T1000 (cell line): ENCODE data around the gene RANBP9.

Experiments
- DNase-seq: peaks from one replicate; lab custom pipeline; 2025; ENCODE audit warnings: mixed read lengths; lab: John Stamatoyannopoulos, UW

Gene RANBP9

DNA sequence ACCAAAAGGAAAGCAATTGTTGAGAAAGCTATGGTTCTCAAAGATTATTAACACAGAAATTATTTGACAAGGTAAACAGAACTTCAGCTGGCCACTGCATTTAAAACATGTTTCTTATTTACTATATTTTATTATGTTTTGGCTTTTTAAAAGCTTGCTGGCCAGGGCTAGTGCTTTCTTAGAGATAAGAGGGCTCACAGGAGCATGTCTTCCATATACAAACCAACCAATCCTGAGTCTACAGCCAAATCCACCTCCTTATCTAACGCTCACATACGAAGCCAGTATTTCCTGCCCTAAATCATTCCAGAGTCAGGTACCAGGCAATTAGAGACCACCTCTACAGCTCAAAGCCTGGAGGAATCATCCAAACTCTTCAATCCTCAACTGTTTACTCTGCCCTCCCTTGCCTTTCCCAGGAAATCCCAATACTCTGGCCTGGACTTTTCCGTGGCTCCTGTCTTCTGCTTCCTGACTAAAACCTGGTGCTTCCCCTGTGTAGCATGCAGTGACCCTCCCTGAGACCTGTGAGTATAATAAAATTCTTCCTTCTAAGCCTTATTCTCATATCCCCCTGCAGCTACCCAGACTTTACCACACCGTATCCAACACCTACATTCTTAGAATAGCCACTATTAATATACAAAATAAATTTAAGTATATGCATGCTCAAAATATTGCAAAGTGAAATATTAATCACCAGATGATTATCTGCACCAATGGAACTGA lies 33.2 kb downstream of the RANBP9 start:
- no peak for DNase-seq

DNA sequence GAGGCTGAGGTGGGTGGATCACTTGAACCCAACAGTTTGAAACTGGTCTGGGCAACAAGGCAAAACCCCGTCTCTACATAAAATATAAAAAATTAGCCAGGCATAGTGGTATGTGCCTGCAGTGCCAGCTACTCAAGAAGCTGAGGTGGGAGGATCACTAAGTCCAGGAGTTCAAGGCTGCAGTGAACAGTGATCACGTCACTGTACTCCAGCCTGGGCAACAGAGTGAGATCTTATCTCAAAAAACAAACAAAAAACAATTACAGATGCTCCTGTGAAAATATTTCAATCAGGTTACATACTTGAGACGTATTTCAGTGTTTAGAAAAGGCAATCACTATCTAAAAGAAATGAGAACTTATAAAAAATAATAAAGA lies 33.8 kb downstream of the RANBP9 start:
- DNase-seq: no peak

DNA sequence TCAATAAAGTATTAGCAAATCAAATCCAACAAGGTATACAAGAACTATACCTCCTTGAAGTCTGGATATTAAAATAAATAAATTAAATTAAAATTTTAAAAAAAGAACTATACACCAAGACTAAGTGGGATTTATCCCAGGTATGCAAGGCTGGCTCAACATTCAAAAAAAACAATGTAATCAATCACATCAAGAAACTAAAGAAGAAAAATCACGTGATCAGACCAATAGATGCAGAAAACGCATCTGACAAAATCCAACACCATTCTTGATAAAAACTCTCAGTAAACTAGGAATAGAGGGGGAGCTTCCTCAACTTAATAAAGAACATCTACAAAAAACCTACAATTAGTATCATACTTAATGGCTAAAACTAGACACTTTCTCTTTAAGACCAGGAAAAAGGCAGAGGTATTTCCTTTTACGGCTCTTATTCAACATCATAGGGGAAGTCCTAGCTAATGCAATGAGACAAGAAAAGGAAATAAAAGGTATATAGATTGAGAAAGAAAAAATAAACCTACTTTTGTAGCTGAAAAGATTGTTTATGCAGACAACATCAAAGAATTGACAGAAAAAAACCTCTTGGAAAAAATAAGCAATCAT lies 35.0 kb downstream of the RANBP9 start:
- DNase-seq: no peak

DNA sequence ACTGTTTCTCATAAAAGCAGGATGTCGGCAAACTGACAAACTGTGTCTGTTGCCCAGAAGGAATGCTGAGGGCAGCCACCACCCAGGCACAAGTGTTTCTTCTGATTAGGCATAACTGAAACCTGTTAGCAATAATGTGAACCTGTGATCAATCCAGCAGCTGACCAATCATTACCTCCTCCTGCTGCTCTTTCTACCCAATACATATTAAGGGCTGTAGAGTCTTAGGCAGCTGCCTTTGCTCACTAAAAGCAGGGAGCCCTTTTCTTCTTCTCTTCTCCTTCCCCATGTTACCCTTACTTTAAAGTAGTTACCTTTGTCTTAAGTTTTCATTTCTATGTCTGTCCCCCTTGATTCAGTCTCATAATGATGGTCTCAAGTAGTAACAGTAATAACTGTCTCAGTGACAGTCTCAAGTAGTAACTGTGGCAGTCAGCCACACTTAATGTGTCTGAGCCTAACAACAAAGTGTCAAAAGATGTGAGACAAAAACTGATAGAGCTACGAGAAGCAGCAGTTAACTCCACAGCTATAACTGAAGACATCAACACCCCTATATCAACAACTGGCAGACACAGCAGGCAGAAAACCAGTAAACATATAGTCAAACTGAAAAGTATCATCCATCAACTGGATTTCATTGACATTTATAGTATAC lies 37.0 kb downstream of the RANBP9 start:
- DNase-seq: no peak

DNA sequence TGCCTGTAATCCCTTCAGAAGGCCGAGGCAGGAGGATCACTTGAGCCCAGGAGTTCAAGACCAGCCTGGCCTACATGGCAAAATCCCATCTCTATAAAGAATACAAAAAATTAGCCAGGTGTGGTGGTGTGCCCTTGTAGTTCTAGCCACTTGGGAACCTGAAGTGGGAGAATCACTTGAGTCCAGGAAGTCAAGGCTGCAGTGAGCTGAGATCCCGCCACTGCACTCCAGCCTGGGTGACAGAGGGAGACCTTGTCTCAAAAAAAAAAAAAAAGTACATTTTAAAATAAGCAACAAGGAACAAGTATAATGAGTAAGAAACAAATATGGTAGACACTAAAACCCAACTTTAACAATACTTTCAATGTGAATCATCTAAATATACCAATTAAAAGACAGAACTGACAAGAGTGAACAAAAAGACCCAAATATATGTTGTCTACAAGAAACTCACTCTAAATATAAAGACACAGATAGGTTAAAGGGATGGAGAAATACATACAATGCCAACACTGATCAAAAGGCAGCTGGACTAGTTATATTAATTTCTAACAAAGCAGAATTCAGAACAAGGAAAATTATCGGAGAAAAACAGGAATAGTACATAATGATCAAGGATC lies 37.7 kb downstream of the RANBP9 start:
- no peak for DNase-seq

DNA sequence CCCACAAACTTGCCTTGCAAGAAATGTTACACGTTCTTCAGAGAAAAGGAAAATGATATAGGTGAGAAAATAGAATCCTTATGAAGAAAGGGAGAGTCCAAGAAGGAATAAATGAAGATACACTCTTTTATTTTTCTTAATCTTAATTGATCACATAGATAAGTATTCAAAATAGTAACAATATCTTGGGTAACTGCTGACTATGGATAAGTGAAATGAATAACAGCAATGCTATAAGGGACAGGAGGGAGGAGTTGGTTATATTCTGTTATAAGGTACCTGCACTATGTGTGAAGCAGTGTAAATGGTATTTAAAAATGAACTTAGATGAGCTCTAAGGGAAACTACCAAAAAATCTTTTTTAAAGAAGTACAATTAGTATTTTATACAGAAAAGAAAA lies 38.3 kb downstream of the RANBP9 start:
- DNase-seq: no peak

DNA sequence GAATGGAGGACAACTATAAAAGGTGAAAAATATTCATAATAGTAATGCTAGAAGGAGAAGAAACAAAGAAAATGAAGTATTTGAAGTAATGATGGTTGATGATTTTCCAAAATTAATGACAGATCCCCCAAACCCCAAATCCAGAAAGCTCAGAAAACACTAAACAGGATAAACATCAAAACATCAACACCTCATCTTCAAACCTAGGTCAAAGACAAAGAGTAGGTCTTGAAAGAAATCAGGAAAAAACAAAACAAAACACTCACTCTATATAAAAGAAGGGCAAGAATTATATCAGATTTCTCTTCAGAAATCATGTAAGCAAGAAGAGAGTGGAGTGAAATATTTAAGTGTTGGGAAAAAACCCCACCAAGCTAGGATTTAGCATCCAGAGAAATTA lies 38.7 kb downstream of the RANBP9 start:
- DNase-seq: no peak

DNA sequence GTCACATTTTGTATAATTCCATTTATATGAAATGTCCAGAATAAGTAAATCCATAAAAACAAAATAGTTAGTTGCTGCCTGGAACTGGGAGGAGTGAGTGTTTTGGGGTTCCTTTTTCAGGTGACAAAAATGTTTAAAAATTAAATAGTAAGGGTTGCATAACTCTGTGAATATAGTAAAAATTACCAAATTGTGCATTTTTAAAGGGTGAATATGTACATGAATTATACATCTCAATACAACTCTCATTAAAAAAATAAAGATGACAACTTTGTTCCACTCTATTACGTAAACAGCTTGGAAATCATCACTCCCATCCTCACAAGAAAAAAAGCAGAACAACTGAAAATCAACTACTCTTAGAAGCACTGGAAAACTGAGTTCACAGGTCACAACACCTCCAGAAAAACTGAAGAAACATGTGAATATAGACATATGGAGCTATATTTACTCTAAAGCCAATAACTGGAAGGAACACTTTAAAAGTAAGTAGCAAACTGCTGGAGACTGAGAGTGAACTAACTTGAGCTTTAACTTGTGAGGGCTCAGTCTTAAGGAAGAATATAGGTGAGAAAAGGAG lies 40.0 kb downstream of the RANBP9 start:
- DNase-seq: no peak

DNA sequence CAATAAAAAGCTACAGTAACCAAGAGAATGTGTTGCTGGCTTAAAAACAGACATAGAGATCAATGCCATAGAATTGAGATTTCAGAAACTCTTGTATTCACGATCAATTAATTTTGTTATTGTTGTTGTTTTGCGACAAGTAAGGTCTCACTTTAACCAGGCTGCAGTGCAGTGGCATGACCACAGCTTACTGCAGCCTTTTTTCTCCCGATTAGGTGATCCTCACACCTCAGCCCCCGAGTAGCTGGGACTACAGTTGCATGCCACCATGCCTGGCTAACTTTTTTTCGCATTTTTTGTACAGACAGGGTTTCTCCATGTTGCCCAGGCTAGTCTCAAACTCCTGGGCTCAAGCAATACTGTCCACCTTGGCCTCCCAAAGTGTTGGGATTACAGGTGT lies 42.2 kb downstream of the RANBP9 start:
- no peak for DNase-seq

DNA sequence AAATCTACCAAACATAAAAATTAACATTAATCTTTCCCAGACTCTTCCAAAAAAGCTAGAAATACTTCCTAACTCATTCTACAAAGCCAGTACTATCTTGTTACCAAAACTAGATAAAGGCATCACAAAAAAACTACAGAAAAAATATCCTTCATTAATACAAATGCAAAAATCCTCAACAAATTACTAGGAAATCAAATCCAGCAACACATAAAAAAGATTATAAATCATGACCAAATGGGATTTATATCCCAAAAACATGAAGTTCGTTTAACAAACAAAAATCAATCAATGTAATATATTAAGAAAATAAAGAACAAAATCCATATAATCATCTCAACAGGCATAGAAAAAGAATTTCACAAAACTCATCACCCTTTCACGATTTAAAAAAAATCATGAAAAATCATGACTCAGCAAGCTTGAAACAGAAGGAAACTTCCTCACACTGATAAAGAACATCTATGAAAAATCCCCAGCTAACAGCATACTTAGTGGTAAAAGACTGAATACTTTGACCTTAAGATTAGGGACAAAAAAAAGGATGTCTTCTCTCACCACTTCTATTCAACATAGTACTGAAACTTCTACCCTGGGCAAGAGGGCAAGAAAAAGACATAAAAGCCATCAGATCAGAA lies 43.2 kb downstream of the RANBP9 start:
- DNase-seq: no peak

DNA sequence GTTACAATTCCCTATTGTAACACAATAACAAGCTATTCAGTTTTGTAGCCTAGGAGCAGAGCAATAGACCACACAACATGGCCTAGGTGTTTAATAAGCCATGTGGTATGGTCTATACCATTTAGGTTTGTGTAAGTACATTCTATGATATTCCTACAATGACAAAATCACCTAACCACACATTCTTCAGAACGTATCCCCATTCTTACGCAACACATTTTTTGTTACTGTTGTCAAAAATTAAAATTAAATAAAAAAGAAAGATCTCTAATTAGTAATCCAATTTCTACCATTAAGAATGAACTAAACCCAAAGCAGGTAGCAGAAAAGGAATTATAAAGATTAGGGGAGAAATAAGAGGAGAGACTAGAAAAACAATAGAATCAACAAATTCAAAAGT lies 44.0 kb downstream of the RANBP9 start:
- DNase-seq: no peak

DNA sequence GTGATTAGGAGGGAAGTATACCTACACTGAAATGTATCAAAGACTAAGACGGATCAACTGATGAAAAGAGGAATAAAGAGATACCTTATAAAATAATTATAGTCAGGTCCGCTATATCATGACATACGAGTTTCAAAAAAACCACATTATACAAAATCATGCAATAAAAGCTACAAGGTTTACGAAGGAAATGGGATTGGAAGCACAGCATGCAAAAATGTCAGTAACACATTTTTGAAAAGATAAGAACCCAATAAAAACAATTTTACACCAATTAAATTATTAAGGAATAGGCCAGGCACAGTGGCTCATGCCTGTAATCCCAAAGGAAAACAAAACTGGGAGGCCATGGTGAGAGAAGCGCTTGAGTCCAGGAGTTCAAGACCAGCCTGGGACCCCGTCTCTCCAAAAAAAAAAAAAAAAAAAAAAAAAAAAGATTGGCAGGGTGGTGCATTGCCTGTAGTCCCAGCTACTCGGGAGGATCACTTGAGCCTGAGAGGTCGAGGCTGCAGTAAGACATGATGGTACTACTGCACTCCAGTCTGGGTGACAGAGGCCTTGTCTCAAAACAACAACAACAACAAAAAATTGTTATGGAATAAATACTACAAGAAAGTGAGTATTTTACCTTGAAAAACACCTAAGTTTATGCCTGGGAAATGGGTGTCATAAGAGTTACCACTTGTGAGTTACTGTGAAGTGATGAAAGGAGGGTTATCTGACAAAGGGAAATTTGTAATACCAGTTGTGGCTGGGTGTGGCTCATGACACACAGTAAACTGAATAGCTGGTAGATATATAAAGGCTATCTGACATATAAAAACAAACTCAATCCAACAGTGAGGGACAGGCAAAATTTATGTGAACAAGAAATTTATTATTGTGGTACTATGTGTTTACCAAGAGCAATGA lies 45.2 kb downstream of the RANBP9 start:
- no peak for DNase-seq

DNA sequence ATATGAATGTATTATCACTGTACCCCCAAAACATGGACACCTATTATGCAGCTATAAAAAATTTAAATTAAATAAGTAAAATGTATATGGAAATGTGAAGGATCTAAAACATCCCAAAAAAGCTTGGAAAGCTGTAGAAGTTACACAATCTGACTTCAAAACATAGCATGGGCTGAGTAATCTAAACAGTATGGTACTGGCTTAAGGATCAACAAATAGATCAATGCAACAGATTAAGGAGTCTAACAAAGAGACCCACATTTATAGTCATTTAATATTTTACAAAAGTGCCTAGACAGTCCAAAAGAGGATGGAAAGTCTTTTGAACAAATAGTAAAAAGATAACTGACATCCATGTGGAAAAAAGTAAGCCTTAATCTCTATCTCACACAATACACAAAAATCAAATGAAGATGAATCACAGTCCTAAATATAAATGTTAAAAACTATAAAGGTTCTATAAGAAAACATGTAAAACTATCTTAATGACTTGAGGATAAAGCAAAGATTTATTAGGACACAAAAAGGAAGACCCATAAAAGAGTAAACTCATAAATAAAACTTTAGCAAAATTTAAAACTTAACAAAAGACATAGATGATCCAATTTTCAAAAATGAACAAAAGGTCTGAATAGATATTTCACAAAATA lies 46.8 kb downstream of the RANBP9 start:
- DNase-seq: no peak

DNA sequence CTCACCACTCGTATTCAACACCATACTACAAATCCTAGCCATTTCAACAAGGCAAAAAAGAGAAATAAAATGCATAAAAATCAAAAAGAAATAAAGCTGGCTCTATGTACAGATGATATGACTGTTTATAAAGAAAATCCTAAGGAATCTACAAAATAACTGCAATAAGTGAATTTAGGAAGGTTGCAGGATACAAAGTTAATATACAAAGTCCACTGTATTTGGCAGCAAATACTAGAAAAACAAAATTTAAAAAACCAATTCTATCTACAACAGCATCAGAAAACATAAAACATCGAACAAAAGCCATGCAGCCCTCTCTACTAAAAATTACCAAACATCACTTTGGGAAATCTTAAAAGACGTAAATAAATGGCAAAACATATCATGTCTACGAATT lies 47.6 kb downstream of the RANBP9 start:
- no peak for DNase-seq

DNA sequence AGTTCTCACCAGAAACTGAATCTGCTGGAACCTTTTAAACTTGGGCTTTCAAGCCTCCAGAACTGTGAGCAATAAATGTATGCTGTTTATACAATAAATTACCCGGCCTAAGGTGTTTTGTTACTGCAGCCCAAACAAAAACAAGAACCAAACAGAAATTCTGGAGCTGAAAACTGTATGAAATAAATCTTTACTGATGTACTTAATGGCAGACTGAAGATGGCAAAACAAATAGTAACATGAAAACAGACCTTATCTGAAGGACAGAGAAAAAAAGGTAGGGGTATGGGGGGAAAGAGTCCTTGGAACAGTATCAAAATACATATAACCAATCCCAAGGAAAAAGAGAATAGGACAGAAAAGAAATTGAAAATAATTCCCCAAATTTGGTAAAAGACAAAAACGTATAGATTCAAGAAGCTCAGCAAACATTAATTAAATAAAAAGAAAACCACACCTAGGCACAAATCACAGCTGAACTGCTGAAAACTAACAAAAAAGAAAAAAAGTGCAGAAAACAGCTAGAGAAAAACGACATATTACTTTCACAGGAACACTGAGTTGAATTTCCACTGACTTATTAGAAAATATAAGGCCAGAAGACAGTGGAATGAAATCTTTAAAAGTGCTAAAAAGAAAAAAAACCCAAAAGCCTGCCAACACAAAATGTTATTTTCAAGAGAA lies 48.8 kb downstream of the RANBP9 start:
- no peak for DNase-seq

DNA sequence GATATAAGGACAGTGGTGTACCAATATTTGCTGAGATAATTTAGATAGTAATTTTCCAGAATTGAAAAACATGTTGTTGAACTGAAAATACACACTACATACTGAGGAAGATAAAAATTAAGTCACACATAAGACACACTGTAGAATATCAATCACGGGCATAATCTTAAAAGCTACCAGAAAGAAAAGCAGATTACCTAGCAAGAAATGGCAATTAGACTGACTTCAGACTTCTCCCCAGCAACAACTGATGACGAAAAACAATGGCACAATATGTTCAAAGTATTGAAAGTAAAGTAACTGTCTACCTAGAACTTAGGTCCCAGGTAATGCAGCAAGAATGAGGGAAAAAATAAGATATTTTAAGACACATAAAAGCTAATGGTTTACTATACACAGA lies 50.0 kb downstream of the RANBP9 start:
- no peak for DNase-seq

DNA sequence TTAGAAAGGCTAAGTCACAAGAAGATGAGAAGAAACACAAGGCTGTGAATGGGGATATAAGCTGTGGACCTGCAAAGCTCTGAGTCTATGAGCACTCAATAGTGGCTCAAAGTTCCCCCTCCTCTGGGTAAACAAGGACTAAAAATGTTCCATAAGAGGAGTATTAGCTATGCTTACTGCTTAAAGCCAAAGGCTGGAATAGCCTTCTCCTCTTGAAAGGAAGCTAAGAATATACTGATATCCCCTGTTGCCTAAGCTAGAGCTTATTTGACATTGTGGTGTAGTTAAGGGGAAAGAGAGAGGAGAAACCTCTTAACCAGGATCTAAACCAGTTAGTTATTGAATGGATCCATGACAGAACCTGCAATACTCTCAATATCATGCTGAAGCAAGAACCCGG lies 50.7 kb downstream of the RANBP9 start:
- no peak for DNase-seq

DNA sequence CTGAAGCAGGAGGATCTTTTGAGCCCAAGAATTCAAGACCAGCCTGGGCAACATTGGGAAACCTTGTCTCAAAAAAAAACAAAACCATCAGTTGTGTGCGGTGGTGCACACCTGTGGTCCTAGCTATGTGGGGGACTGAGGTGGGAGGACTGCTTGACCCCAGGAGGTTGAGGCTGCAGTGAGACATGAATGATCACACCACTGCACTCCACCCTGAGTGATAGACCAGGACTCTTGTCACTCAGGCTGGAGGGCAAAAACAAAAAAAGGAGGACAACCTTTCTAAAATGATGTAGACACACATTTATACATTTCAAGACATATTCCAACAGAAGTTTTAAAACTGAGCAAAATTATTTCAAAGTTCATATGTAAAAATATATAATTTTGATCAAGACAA lies 51.4 kb downstream of the RANBP9 start:
- no peak for DNase-seq

DNA sequence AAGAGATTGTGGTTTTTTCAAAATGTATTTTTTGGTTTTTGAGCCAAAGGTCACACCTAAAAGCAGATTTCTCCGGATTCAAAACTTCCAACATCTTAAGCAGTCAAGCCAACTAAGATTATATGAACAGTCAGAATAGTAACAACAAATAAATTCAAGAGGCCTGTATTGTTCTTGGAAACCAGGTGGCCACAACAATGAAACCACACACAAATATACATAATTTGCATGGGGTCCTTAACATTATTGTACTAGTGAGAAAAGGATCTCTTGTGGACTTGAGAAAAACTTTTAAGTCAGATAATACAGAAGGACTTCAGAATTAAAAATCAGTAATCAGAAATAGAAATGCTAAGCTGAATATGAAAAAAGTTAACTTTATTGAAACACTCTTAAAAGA lies 55.9 kb downstream of the RANBP9 start:
- no peak for DNase-seq

DNA sequence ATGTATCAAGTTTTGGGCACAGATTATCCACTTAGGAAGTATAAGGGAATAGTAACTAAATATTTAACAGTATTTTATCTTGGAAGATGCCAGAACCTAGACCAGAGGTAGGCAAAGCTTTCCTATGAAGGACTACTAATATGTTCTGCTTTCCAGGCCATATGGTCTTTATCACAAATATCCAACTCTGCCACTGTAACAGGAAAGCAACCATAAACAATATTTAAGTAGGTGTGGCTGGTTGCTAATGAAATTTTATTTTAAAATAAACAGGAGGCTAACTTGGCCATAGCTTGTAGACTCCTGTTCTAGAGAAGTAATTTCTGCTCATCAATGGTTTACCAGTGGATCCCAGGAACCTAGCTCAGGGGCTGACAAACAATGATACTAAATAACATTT lies 57.1 kb downstream of the RANBP9 start:
- no peak for DNase-seq
